Measurements from ENCODE around the gene HSF2BP. TPM values are rescaled to one million over a fixed set of nuclear protein-coding genes. Genes with fewer than 3 reads are reported as not detected.
"Not testable (repeated sequence)": the region's sequence is repeated elsewhere in the genome, so short reads cannot be mapped to it uniquely, and the experiment has no call there.

Gene HSF2BP
- polyA plus RNA-seq, 1 experiment = 1.1 TPM

- POLR2A ChIA-PET; H3K9me3 ChIP-seq (ENCODE audit: control insufficient read depth, insufficient read depth, low read length); DNase-seq (ENCODE audit: low read depth, low spot score); H3K4me3 ChIP-seq (ENCODE audit: low read depth, low read length); CTCF ChIA-PET; H3K27me3 ChIP-seq (ENCODE audit: control insufficient read depth, insufficient read depth, low read length); H3K27ac ChIP-seq (ENCODE audit: low read depth, low read length): not testable (repeated sequence)
Observed at GRCh38 chr21:43517701-43518100, 141.6 kb downstream of the HSF2BP start.

DNA sequence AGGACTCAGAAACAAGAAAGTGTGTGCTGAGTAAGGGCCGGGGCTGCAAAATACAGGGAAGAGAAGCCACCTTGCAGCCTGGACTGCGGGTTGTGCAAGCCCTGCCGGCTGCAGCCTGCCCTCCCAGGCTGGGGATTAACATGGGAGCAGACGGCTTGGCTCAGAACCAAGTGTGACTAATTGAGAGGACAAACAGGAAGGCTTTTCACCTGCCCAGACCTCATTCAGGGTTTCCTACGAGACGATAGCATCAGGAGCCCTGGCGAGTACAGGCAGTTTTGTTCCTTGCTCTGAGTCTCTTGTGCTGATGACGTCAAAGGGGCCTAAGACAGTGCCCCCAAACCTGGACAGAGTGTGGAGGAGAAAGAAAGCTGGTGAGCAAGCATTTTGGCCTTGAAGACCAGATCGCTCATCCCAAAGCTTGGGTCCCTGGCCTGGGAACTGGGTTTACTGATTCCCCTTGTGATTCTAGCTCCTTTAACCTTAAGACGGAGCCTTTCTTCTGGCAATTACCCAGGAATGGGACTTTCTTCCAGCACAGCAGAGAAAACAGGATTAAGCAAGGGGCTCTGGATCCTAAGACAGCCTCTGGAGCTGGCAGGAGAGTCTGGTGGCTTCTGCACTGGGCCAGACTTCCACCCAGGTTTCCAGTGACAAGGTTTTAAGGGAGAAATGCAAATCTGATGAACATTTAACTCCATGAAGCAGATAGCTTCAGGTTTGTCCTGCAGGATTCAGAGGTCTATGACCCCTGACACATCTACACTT lies 142.2 kb downstream of the HSF2BP start:
- CTCF ChIA-PET; DNase-seq (ENCODE audit: low read depth, low spot score); H3K4me3 ChIP-seq (ENCODE audit: low read depth, low read length); H3K27ac ChIP-seq (ENCODE audit: low read depth, low read length); POLR2A ChIA-PET; H3K27me3 ChIP-seq (ENCODE audit: control insufficient read depth, insufficient read depth, low read length); H3K9me3 ChIP-seq (ENCODE audit: control insufficient read depth, insufficient read depth, low read length): not testable (repeated sequence)

- DNase-seq (ENCODE audit: low read depth, low spot score); POLR2A ChIA-PET; CTCF ChIA-PET; H3K27ac ChIP-seq (ENCODE audit: low read depth, low read length); H3K27me3 ChIP-seq (ENCODE audit: control insufficient read depth, insufficient read depth, low read length); H3K9me3 ChIP-seq (ENCODE audit: control insufficient read depth, insufficient read depth, low read length); H3K4me3 ChIP-seq (ENCODE audit: low read depth, low read length): not testable (repeated sequence)
Observed at GRCh38 chr21:43516295-43516847, 142.9 kb downstream of the HSF2BP start.

GRCh38 chr21:43514834-43515233 lies 144.5 kb downstream of the HSF2BP start:
- H3K27ac ChIP-seq (ENCODE audit: low read depth, low read length); H3K27me3 ChIP-seq (ENCODE audit: control insufficient read depth, insufficient read depth, low read length); CTCF ChIA-PET; H3K9me3 ChIP-seq (ENCODE audit: control insufficient read depth, insufficient read depth, low read length); POLR2A ChIA-PET; DNase-seq (ENCODE audit: low read depth, low spot score); H3K4me3 ChIP-seq (ENCODE audit: low read depth, low read length): not testable (repeated sequence)

- H3K9me3 ChIP-seq (ENCODE audit: control insufficient read depth, insufficient read depth, low read length); H3K27me3 ChIP-seq (ENCODE audit: control insufficient read depth, insufficient read depth, low read length); CTCF ChIA-PET; POLR2A ChIA-PET; H3K27ac ChIP-seq (ENCODE audit: low read depth, low read length); DNase-seq (ENCODE audit: low read depth, low spot score); H3K4me3 ChIP-seq (ENCODE audit: low read depth, low read length): not testable (repeated sequence)
Observed at GRCh38 chr21:43513023-43513422, 146.3 kb downstream of the HSF2BP start.

- H3K4me3 ChIP-seq (ENCODE audit: low read depth, low read length); H3K27ac ChIP-seq (ENCODE audit: low read depth, low read length); DNase-seq (ENCODE audit: low read depth, low spot score); H3K27me3 ChIP-seq (ENCODE audit: control insufficient read depth, insufficient read depth, low read length); POLR2A ChIA-PET; CTCF ChIA-PET; H3K9me3 ChIP-seq (ENCODE audit: control insufficient read depth, insufficient read depth, low read length): not testable (repeated sequence)
Observed at GRCh38 chr21:43511209-43511608, 148.1 kb downstream of the HSF2BP start.

- H3K4me3 ChIP-seq (ENCODE audit: low read depth, low read length); H3K27me3 ChIP-seq (ENCODE audit: control insufficient read depth, insufficient read depth, low read length); H3K27ac ChIP-seq (ENCODE audit: low read depth, low read length); H3K9me3 ChIP-seq (ENCODE audit: control insufficient read depth, insufficient read depth, low read length); POLR2A ChIA-PET; CTCF ChIA-PET; DNase-seq (ENCODE audit: low read depth, low spot score): not testable (repeated sequence)
Observed at GRCh38 chr21:43510669-43511068, 148.6 kb downstream of the HSF2BP start.

DNA sequence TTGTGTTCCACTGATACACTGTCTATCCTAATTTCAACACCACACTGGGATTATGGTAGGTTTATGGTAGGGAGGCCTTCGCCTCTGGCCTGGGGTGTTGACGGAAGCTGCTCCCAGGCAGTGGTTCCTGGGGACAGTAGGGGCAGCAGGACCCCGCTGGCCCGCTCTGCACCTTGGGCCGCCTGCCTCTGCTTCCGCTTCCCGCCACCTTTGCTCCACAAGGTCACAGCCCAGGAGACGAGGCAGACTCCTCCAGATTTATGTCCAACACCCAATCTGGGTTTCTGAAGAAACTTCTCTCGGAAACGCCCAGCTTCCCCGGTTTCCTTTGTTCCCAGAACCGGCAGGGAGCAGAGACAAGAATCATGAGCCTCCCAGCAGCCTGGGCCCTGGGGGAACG lies 155.4 kb downstream of the HSF2BP start:
- H3K4me3 ChIP-seq (ENCODE audit: low read depth, low read length); H3K27me3 ChIP-seq (ENCODE audit: control insufficient read depth, insufficient read depth, low read length); DNase-seq (ENCODE audit: low read depth, low spot score); CTCF ChIA-PET; POLR2A ChIA-PET; H3K27ac ChIP-seq (ENCODE audit: low read depth, low read length); H3K9me3 ChIP-seq (ENCODE audit: control insufficient read depth, insufficient read depth, low read length): not testable (repeated sequence)

DNA sequence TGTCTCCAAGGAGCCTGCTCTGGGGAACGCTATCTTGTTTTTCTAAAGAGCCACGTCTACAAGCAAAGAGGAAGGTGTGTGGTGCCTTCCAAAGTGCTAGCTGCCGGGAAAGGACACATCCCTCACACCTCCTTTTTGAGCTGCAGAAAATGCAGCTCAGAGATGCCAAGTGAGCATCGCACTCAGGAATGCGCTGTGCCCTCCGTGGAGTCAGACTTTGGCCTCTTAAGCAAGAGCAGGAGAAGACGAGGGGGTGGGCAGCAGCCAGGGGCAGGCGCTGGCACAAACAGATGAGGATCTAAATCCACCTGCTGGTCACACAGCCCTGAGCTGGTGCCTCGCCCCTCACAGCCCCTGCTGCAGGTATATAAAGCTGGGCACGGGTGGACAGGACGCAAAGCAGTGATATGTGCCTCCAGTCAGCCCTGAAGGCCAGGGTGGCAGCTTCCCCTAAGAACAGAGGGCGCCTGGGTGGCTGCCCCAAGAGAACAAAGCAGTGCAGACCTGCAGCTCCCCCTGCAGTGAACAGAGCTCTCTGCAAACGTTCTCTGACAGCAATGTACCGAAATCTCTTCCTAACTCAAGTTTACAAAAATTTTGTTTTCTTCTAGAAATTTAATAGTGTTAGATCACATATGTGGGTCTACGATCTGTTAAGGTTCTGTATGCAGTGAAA lies 156.1 kb downstream of the HSF2BP start:
- CTCF ChIA-PET; H3K9me3 ChIP-seq (ENCODE audit: control insufficient read depth, insufficient read depth, low read length); POLR2A ChIA-PET: not testable (repeated sequence)

GRCh38 chr21:43502407-43503071 lies 156.7 kb downstream of the HSF2BP start:
- DNase-seq (ENCODE audit: low read depth, low spot score); H3K4me3 ChIP-seq (ENCODE audit: low read depth, low read length); H3K9me3 ChIP-seq (ENCODE audit: control insufficient read depth, insufficient read depth, low read length); CTCF ChIA-PET; POLR2A ChIA-PET; H3K27me3 ChIP-seq (ENCODE audit: control insufficient read depth, insufficient read depth, low read length); H3K27ac ChIP-seq (ENCODE audit: low read depth, low read length): not testable (repeated sequence)

More for the DNA sequence above, 156.1 kb downstream of the HSF2BP start:
- H3K27ac ChIP-seq (ENCODE audit: low read depth, low read length); H3K4me3 ChIP-seq (ENCODE audit: low read depth, low read length); H3K27me3 ChIP-seq (ENCODE audit: control insufficient read depth, insufficient read depth, low read length); DNase-seq (ENCODE audit: low read depth, low spot score): not testable (repeated sequence)

DNA sequence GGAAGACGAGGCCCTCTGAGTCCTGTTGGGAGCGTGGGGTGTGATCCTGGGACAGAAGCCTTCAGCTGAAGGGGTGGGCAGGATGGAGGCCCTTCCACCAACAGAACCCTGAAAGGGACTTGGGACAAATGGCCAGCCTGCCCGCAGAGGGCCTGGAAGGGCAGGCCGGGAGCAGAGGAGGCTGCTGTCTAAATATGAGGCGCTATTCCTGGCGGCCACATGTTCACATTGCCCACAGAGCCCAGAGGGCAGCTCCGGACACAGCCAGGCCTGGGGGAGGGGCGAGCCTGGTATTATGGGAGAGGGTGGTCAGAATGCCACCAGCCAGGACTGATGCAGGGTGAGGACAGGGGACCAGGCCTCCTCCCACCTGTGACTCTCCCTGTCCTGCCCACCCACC lies 160.4 kb downstream of the HSF2BP start:
- H3K27me3 ChIP-seq (ENCODE audit: control insufficient read depth, insufficient read depth, low read length); DNase-seq (ENCODE audit: low read depth, low spot score); H3K9me3 ChIP-seq (ENCODE audit: control insufficient read depth, insufficient read depth, low read length); CTCF ChIA-PET; POLR2A ChIA-PET; H3K27ac ChIP-seq (ENCODE audit: low read depth, low read length); H3K4me3 ChIP-seq (ENCODE audit: low read depth, low read length): not testable (repeated sequence)

DNA sequence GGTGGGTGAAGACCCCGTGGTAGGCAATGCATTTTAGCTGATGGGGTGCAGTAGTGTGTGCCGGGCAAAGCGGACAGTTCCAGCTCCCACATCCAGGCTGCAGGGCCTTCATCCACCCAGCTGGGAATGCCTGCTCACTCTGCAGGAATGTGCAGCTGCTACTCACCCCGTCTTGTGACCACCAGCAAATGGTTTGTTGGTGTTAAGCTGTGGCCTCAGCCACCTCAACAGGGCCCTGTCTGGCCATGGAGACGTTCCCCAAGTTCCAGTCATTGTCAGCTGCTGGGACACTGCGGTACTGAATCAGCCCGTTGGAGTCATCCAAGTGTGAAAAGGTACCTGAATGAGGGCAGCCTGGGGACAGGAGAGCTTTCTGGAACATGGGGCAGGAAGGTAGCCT lies 161.2 kb downstream of the HSF2BP start:
- CTCF ChIA-PET; H3K27me3 ChIP-seq (ENCODE audit: control insufficient read depth, insufficient read depth, low read length); DNase-seq (ENCODE audit: low read depth, low spot score); POLR2A ChIA-PET; H3K9me3 ChIP-seq (ENCODE audit: control insufficient read depth, insufficient read depth, low read length); H3K4me3 ChIP-seq (ENCODE audit: low read depth, low read length); H3K27ac ChIP-seq (ENCODE audit: low read depth, low read length): not testable (repeated sequence)
